GM10266 (cell line): ENCODE data around the gene KRTAP5-6.

Source experiments
- DNase-seq: peaks from one replicate; pipeline ENCODE4 v3.0.0; 2012; ENCODE audit errors: extremely low spot score
- CTCF ChIP-seq: IDR thresholded peaks from 2 replicates; pipeline ENCODE4 v1.5.1; 2012; ENCODE audit warnings: mild to moderate bottlenecking, low read depth; ENCODE audit not compliant: control insufficient read depth, insufficient read depth; ENCODE audit errors: missing control alignments

The KRTAP5-6 gene

GRCh38 chr11:1696608-1697570, at the start of gene KRTAP5-6:
KRTAP5-6 (plus strand) TSS chr11:1697195; CDS start chr11:1697246, 51 bp downstream.
- no peak for DNase-seq
- TF ChIP-seq CTCF = no peak

- TF ChIP-seq CTCF = no peak
- DNase-seq = no peak
Observed at GRCh38 chr11:1647901-1648652, 48.9 kb upstream of the KRTAP5-6 start.

- no peak for TF ChIP-seq CTCF
- no peak for DNase-seq
Observed at GRCh38 chr11:1648653-1649420, 48.2 kb upstream of the KRTAP5-6 start.

DNA sequence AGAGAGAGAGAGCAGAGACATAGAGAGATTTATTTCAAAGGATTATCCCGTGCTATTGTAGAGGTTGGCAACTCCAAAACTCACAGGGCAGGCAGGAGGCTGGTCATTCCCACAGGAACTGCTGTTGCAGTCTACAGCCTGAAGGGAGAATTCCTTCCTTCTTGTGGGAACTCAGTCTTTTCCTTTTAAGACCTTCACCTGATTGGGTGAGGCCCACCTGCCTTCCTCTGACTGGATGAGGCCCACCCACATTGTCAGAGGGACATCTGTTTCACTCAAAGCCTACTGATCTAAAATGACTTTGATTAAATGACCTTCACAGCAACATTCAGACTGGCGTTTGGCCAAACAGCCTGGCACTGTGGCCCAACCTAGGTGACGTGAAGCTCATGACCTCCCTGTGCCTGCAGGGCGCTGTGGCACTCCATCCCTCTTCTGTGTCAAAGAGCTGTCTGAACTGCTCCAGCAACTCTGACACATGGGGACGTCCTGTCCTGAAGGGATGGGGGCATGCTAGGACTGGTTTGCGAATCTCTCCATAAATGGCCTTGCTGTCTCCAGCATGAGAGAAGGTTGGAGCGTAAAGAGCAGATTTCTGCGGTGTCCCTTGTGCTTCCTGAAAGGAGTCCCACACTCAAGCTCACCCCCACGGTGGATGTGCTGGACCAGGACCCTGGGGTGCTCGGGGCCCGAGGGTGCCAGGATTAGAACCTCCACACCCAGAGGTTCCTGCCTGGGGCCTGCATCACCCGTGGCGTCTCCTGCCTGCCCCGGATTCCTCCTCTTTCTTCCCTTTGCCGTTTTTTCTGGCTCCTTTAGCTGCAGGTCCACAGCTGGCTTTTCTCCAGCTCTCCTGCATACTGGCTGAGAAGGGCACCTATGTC, 46.7 kb upstream of the KRTAP5-6 start:
- DNase-seq = no peak
- no peak for TF ChIP-seq CTCF

DNA sequence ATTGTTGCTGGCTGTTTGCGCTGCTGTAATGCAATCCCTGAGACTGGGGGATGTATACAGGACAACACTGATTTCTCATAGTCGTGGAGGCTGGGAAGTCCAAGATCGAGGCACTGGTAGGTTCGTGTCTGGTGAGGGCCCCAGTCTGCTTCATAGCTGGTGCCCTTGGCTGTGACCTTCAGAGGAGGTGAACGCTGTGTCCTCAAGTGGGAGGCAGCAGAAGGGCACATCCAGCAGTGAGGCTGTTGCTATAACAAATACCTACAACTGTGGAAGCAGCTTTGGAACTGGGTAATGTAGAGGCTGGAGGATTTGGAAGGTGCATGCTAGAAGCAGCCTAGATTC, 46.1 kb upstream of the KRTAP5-6 start:
- no peak for DNase-seq
- no peak for TF ChIP-seq CTCF

- no peak for TF ChIP-seq CTCF
- no peak for DNase-seq
Observed at GRCh38 chr11:1651411-1651980, 45.5 kb upstream of the KRTAP5-6 start.
